Measurements from ENCODE around the gene CCT4. TPM values are rescaled to one million over a fixed set of nuclear protein-coding genes. Genes with fewer than 3 reads are reported as not detected.
"Not testable (repeated sequence)": the region's sequence is repeated elsewhere in the genome, so short reads cannot be mapped to it uniquely, and the experiment has no call there.

The CCT4 gene
- total RNA-seq, 8 experiments from 2014 or later, result 117 to 186 (median 156) TPM

GRCh38 chr2:61909116-61909515 is 20.7 kb upstream of the CCT4 start:
- Histone ChIP-seq H3K4me1 (replicated peaks in 1 of 2) (peaks cover 0 to 3% of the 10 kb centered on the region in 2 donors), H3K4me3 (no peak overlapping the region), H3K27ac (no peak overlapping the region)
- 67 to 100% (median 97%) methylated on average over 1 to 7 of the region's 8 CpGs; no CpG with 5 or more reads in 1 of the 10 experiments for WGBS, 10 experiments
- no peak for ATAC-seq (replicated peaks in 6 of 8)
- in situ Hi-C loops (cut with MboI; ENCODE audit: low pct_unique_long_range_greater_than_20kb in 2 of 9, low sequenced_read_pairs in 9 of 9, unreplicated experiment in 9 of 9), result loop anchor here in 4 of 9 experiments (25.0 kb wide), 1 partner anchor 503 kb away; no protein-coding TSS in a partner anchor

GRCh38 chr2:61906186-61906470 is 17.7 kb upstream of the CCT4 start:
- H3K4me3 ChIP-seq, result peak overlapping the region; percentile 86 to 97 (median 88)
- in situ Hi-C loops (cut with MboI; ENCODE audit: low pct_unique_long_range_greater_than_20kb in 2 of 9, low sequenced_read_pairs in 9 of 9, unreplicated experiment in 9 of 9), result loop anchor here in 4 of 9 experiments (25.0 kb wide), 1 partner anchor 506 kb away; no protein-coding TSS in a partner anchor
- H3K27ac ChIP-seq, result no peak overlapping the region
- 0 to 2% (median 0%) methylated on average over 1 to 6 of the region's 6 CpGs; no CpG with 5 or more reads in 1 of the 10 experiments for WGBS, 10 experiments
- peaks cover 0 to 3% of the 10 kb centered on the region in 2 donors for H3K4me1 ChIP-seq (replicated peaks in 1 of 2)
- peak in 3 of 8 experiments; percentile 2 to 10 (median 8) for ATAC-seq (replicated peaks in 6 of 8)

- Histone ChIP-seq H3K4me3 (peak within 1 kb of the TSS; percentile 86 to 97 (median 88)), H3K27ac (peak within 1 kb of the TSS; percentile 34 to 48), H3K4me1 (replicated peaks in 1 of 2) (peaks cover 0 to 3% of the 10 kb centered on the region in 2 donors)
- WGBS, 10 experiments, result 0 to 33% (median 1%) methylated on average over 1 to 11 of the region's 33 CpGs; no CpG with 5 or more reads in 2 of the 10 experiments
- peak; percentile 98 to 99 (median 99) for ATAC-seq (replicated peaks in 6 of 8)
- in situ Hi-C loops (cut with MboI; ENCODE audit: low pct_unique_long_range_greater_than_20kb in 2 of 9, low sequenced_read_pairs in 9 of 9, unreplicated experiment in 9 of 9), result loop anchor here in 4 of 9 experiments (25.0 kb wide), 1 partner anchor 507 kb away; no protein-coding TSS in a partner anchor
Observed at GRCh38 chr2:61905372-61906185, 17.1 kb upstream of the CCT4 start, which contains the start of gene COMMD1. Gene COMMD1 (plus strand): TSS chr2:61905674. CDS start chr2:61905679, 5 bp downstream.

- H3K27ac ChIP-seq, result no peak overlapping the region
- 29 to 100% (median 81%) methylated on average over 1 of the region's 1 CpG; no CpG with 5 or more reads in 4 of the 10 experiments for WGBS, 10 experiments
- H3K4me3 ChIP-seq, result no peak overlapping the region
- no peaks in the 10 kb centered on the region for H3K4me1 ChIP-seq (replicated peaks in 1 of 2)
- in situ Hi-C loops (cut with MboI; ENCODE audit: low pct_unique_long_range_greater_than_20kb in 2 of 9, low sequenced_read_pairs in 9 of 9, unreplicated experiment in 9 of 9), result loop anchor here in 4 of 9 experiments (25.0 kb wide), 1 partner anchor 512 kb away; no protein-coding TSS in a partner anchor
- ATAC-seq (replicated peaks in 6 of 8), result no peak
Observed at GRCh38 chr2:61900281-61900680, 11.8 kb upstream of the CCT4 start.

- ATAC-seq (replicated peaks in 6 of 8), result peak in 1 of 8 experiments; percentile 61
- WGBS, 10 experiments, result 0 to 65% (median 21%) methylated on average over 1 to 2 of the region's 2 CpGs; no CpG with 5 or more reads in 3 of the 10 experiments
- in situ Hi-C loops (cut with MboI; ENCODE audit: low pct_unique_long_range_greater_than_20kb in 2 of 9, low sequenced_read_pairs in 9 of 9, unreplicated experiment in 9 of 9), result no loop called here
Observed at GRCh38 chr2:61898810-61899209, 10.4 kb upstream of the CCT4 start.

GRCh38 chr2:61887717-61888266 is 664 bp downstream of the CCT4 start:
- Histone ChIP-seq H3K4me3 (peak overlapping the region; percentile 62 to 81 (median 68)), H3K4me1 (replicated peaks in 1 of 2) (peaks cover 11 to 12% of the 10 kb centered on the region in 2 donors), H3K27ac (peak overlapping the region; percentile 97 to 98)
- in situ Hi-C loops (cut with MboI; ENCODE audit: low pct_unique_long_range_greater_than_20kb in 2 of 9, low sequenced_read_pairs in 9 of 9, unreplicated experiment in 9 of 9), result no loop called here
- WGBS, 10 experiments, result 0 to 3% (median 0%) methylated on average over 3 to 18 of the region's 18 CpGs
- ATAC-seq (replicated peaks in 6 of 8), result peak in 3 of 8 experiments; percentile 2 to 31 (median 17)

More at GRCh38 chr2:61898810-61899209, 10.4 kb upstream of the CCT4 start:
- Histone ChIP-seq H3K27ac (no peak overlapping the region), H3K4me1 (replicated peaks in 1 of 2) (no peaks in the 10 kb centered on the region), H3K4me3 (no peak overlapping the region)

- H3K27ac ChIP-seq, result no peak overlapping the region
- in situ Hi-C loops (cut with MboI; ENCODE audit: low pct_unique_long_range_greater_than_20kb in 2 of 9, low sequenced_read_pairs in 9 of 9, unreplicated experiment in 9 of 9), result no loop called here
Observed at GRCh38 chr2:61885896-61886603, 2.4 kb downstream of the CCT4 start.

GRCh38 chr2:61882850-61883249 is 5.6 kb downstream of the CCT4 start:
- in situ Hi-C loops (cut with MboI; ENCODE audit: low pct_unique_long_range_greater_than_20kb in 2 of 9, low sequenced_read_pairs in 9 of 9, unreplicated experiment in 9 of 9), result no loop called here
- no peak for ATAC-seq (replicated peaks in 6 of 8)

More at GRCh38 chr2:61885896-61886603, 2.4 kb downstream of the CCT4 start:
- WGBS, 10 experiments, result 63 to 100% (median 93%) methylated on average over 3 to 12 of the region's 18 CpGs; no CpG with 5 or more reads in 1 of the 10 experiments
- Histone ChIP-seq H3K4me1 (replicated peaks in 1 of 2) (peaks cover 11 to 12% of the 10 kb centered on the region in 2 donors), H3K4me3 (peak overlapping the region in 3 of 5 donors; percentile 62 to 79 (median 68))
- ATAC-seq (replicated peaks in 6 of 8), result no peak

GRCh38 chr2:61879351-61879750 is 9.1 kb downstream of the CCT4 start:
- H3K4me3 ChIP-seq; in situ Hi-C loops (cut with MboI; ENCODE audit: low pct_unique_long_range_greater_than_20kb in 2 of 9, low sequenced_read_pairs in 9 of 9, unreplicated experiment in 9 of 9); H3K27ac ChIP-seq; H3K4me1 ChIP-seq (replicated peaks in 1 of 2); ATAC-seq (replicated peaks in 6 of 8): not testable (repeated sequence)
- 90 to 100% (median 98%) methylated on average over 2 to 4 of the region's 4 CpGs; no CpG with 5 or more reads in 4 of the 10 experiments for WGBS, 10 experiments

More at GRCh38 chr2:61882850-61883249, 5.6 kb downstream of the CCT4 start:
- no peak overlapping the region for H3K4me3 ChIP-seq
- H3K4me1 ChIP-seq (replicated peaks in 1 of 2), result peaks cover 9 to 11% of the 10 kb centered on the region in 2 donors
- H3K27ac ChIP-seq, result no peak overlapping the region
- 89 to 100% (median 100%) methylated on average over 1 to 5 of the region's 5 CpGs; no CpG with 5 or more reads in 2 of the 10 experiments for WGBS, 10 experiments

- Histone ChIP-seq H3K27ac (no peak overlapping the region), H3K4me3 (no peak overlapping the region), H3K4me1 (replicated peaks in 1 of 2) (no peaks in the 10 kb centered on the region)
- in situ Hi-C loops (cut with MboI; ENCODE audit: low pct_unique_long_range_greater_than_20kb in 2 of 9, low sequenced_read_pairs in 9 of 9, unreplicated experiment in 9 of 9), result no loop called here
- no peak for ATAC-seq (replicated peaks in 6 of 8)
- 89 to 100% (median 100%) methylated on average over 1 to 3 of the region's 3 CpGs; no CpG with 5 or more reads in 1 of the 10 experiments for WGBS, 10 experiments
Observed at GRCh38 chr2:61878761-61879160, 9.7 kb downstream of the CCT4 start.

- ATAC-seq (replicated peaks in 6 of 8), result no peak
- Histone ChIP-seq H3K4me1 (replicated peaks in 1 of 2) (no peaks in the 10 kb centered on the region), H3K4me3 (no peak overlapping the region), H3K27ac (no peak overlapping the region)
- 89 to 100% (median 100%) methylated on average over 1 to 4 of the region's 4 CpGs for WGBS, 10 experiments
- in situ Hi-C loops (cut with MboI; ENCODE audit: low pct_unique_long_range_greater_than_20kb in 2 of 9, low sequenced_read_pairs in 9 of 9, unreplicated experiment in 9 of 9), result no loop called here
Observed at GRCh38 chr2:61877571-61878245, 10.7 kb downstream of the CCT4 start.

- no peak for ATAC-seq (replicated peaks in 6 of 8)
- H3K4me1 ChIP-seq (replicated peaks in 1 of 2), result no peaks in the 10 kb centered on the region
- 57 to 100% (median 100%) methylated on average over 1 of the region's 1 CpG; no CpG with 5 or more reads in 2 of the 10 experiments for WGBS, 10 experiments
- no peak overlapping the region for H3K27ac ChIP-seq
- in situ Hi-C loops (cut with MboI; ENCODE audit: low pct_unique_long_range_greater_than_20kb in 2 of 9, low sequenced_read_pairs in 9 of 9, unreplicated experiment in 9 of 9), result no loop called here
- no peak overlapping the region for H3K4me3 ChIP-seq
Observed at GRCh38 chr2:61876400-61876799, 12.1 kb downstream of the CCT4 start.
